Measurements from ENCODE around the gene CFAP157. TPM values are rescaled to one million over a fixed set of nuclear protein-coding genes. Genes with fewer than 3 reads are reported as not detected.

Gene CFAP157
- total RNA-seq, 1 experiment from 2014 or later, result 0.22 TPM

DNA sequence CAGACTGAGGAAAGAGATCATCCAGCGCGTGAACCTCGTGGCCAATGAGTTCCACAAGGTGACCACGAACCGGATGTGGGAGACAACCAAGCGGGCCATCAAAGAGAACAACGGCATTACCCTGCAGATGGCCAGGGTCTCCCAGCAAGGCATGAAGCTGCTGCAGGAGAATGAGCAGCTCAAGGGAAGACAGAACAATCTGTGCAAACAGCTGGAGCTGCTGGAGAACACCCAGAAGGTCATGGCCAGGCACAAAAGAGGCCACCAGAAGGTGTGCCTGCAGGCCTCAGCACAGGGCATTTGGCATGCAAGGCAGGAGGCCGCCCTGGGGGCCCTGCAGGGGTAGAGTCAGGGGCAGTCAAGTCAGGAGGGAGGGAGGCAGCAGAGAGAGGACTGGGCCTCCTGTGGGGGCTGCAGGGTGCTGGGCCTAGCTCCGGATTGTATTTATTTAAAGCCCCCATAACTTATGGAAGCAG lies 4.5 kb downstream of the CFAP157 start:
- Histone ChIP-seq H3K4me1 (ENCODE audit: control insufficient read depth in 1 of 2, insufficient read depth in 2 of 2, low read length in 2 of 2) (peaks cover 12 to 28% of the 10 kb centered on the region in 2 experiments), H3K36me3 (ENCODE audit: control insufficient read depth in 1 of 2, insufficient read depth in 2 of 2, low read length in 2 of 2) (peaks cover 0 to 4% of the 10 kb centered on the region in 2 experiments; a peak in 1 of 4 replicates), H4K20me1 (ENCODE audit: insufficient read depth) (no peaks in the 10 kb centered on the region), H3K79me2 (ENCODE audit: insufficient read depth, low read length) (peaks cover 13% of the 10 kb centered on the region), H3K4me2 (ENCODE audit: low read length) (no peak overlapping the region), H3K9ac (ENCODE audit: low read length) (no peak overlapping the region), H3K27me3 (ENCODE audit: insufficient read depth, low read length) (no peaks in the 10 kb centered on the region), H3K4me3 (replicated peaks in 1 of 2; ENCODE audit: low read depth in 1 of 2, low read length in 2 of 2) (no peak overlapping the region), H3K9me2 (ENCODE audit: insufficient read depth) (no peaks in the 10 kb centered on the region), H3K27ac (ENCODE audit: low read depth, low read length) (no peak overlapping the region), H2AFZ (ENCODE audit: low read depth, low read length, poor library complexity, severe bottlenecking) (no peak overlapping the region), H3K9me3 (ENCODE audit: control insufficient read depth in 1 of 2, insufficient read depth in 1 of 2, low read depth in 1 of 2, low read length in 2 of 2) (no peaks in the 10 kb centered on the region)
- RAD21 ChIA-PET (ENCODE audit: low non-redundant PET in 1 of 2, low total read pairs in 2 of 2, uncharacterized antibody in 2 of 2, unreplicated experiment in 2 of 2), result no interaction called here
- intact Hi-C loops (cut with micrococcal nuclease), result no loop called here
- POLR2A ChIA-PET, result no interaction called here
- TF ChIP-seq CBX3 (IDR thresholded peaks at IDR 0.05; ENCODE audit: low read depth), result no peak
- no peak for TF ChIP-seq POLR2AphosphoS5 (IDR thresholded peaks at IDR 0.05; ENCODE audit: low read depth, low read length)
- TF ChIP-seq, protein P1, sequence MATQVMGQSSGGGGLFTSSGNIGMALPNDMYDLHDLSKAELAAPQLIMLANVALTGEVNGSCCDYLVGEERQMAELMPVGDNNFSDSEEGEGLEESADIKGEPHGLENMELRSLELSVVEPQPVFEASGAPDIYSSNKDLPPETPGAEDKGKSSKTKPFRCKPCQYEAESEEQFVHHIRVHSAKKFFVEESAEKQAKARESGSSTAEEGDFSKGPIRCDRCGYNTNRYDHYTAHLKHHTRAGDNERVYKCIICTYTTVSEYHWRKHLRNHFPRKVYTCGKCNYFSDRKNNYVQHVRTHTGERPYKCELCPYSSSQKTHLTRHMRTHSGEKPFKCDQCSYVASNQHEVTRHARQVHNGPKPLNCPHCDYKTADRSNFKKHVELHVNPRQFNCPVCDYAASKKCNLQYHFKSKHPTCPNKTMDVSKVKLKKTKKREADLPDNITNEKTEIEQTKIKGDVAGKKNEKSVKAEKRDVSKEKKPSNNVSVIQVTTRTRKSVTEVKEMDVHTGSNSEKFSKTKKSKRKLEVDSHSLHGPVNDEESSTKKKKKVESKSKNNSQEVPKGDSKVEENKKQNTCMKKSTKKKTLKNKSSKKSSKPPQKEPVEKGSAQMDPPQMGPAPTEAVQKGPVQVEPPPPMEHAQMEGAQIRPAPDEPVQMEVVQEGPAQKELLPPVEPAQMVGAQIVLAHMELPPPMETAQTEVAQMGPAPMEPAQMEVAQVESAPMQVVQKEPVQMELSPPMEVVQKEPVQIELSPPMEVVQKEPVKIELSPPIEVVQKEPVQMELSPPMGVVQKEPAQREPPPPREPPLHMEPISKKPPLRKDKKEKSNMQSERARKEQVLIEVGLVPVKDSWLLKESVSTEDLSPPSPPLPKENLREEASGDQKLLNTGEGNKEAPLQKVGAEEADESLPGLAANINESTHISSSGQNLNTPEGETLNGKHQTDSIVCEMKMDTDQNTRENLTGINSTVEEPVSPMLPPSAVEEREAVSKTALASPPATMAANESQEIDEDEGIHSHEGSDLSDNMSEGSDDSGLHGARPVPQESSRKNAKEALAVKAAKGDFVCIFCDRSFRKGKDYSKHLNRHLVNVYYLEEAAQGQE (IDR thresholded peaks at IDR 0.05; ENCODE audit: low read depth), result no peak
- no peak for TF ChIP-seq ELF1 (IDR thresholded peaks at IDR 0.05; ENCODE audit: borderline replicate concordance, low read depth)
- TF ChIP-seq EGR1 (IDR thresholded peaks at IDR 0.05; ENCODE audit: low read depth), result no peak
- TF ChIP-seq POLR2A (IDR thresholded peaks at IDR 0.05; ENCODE audit: borderline replicate concordance, extremely low read depth, insufficient read depth, insufficient read length), result no peak
- TF ChIP-seq, protein P2, sequence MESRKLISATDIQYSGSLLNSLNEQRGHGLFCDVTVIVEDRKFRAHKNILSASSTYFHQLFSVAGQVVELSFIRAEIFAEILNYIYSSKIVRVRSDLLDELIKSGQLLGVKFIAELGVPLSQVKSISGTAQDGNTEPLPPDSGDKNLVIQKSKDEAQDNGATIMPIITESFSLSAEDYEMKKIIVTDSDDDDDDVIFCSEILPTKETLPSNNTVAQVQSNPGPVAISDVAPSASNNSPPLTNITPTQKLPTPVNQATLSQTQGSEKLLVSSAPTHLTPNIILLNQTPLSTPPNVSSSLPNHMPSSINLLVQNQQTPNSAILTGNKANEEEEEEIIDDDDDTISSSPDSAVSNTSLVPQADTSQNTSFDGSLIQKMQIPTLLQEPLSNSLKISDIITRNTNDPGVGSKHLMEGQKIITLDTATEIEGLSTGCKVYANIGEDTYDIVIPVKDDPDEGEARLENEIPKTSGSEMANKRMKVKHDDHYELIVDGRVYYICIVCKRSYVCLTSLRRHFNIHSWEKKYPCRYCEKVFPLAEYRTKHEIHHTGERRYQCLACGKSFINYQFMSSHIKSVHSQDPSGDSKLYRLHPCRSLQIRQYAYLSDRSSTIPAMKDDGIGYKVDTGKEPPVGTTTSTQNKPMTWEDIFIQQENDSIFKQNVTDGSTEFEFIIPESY (IDR thresholded peaks at IDR 0.05; ENCODE audit: extremely low read depth, insufficient replicate concordance, low read length), result no peak
- TF ChIP-seq JUND (IDR thresholded peaks at IDR 0.05), result no peak
- TF ChIP-seq, protein P3, sequence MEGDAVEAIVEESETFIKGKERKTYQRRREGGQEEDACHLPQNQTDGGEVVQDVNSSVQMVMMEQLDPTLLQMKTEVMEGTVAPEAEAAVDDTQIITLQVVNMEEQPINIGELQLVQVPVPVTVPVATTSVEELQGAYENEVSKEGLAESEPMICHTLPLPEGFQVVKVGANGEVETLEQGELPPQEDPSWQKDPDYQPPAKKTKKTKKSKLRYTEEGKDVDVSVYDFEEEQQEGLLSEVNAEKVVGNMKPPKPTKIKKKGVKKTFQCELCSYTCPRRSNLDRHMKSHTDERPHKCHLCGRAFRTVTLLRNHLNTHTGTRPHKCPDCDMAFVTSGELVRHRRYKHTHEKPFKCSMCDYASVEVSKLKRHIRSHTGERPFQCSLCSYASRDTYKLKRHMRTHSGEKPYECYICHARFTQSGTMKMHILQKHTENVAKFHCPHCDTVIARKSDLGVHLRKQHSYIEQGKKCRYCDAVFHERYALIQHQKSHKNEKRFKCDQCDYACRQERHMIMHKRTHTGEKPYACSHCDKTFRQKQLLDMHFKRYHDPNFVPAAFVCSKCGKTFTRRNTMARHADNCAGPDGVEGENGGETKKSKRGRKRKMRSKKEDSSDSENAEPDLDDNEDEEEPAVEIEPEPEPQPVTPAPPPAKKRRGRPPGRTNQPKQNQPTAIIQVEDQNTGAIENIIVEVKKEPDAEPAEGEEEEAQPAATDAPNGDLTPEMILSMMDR (IDR thresholded peaks at IDR 0.05 in 2 of 3, conservative IDR thresholded peaks at IDR 0.05 in 1 of 3; ENCODE audit: borderline replicate concordance in 1 of 3, insufficient read depth in 1 of 3, low read depth in 2 of 3, low read length in 2 of 3), result no peak
- TF ChIP-seq, protein P4, sequence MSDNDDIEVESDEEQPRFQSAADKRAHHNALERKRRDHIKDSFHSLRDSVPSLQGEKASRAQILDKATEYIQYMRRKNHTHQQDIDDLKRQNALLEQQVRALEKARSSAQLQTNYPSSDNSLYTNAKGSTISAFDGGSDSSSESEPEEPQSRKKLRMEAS (IDR thresholded peaks at IDR 0.05), result no peak
- TF ChIP-seq SP1 (IDR thresholded peaks at IDR 0.05; ENCODE audit: low read depth), result no peak
- BruUV-seq (replicated peaks), result no TSS peak
- DNase-seq (ENCODE audit: low read depth, low spot score), result no peak
- CTCF ChIA-PET, result no interaction called here
- ATAC-seq, result no peak
